Measurements from ENCODE around the gene SSTR3. TPM values are rescaled to one million over a fixed set of nuclear protein-coding genes. Genes with fewer than 3 reads are reported as not detected.

Gene SSTR3
- polyA plus RNA-seq, 1 donor = 0.54 TPM

DNA sequence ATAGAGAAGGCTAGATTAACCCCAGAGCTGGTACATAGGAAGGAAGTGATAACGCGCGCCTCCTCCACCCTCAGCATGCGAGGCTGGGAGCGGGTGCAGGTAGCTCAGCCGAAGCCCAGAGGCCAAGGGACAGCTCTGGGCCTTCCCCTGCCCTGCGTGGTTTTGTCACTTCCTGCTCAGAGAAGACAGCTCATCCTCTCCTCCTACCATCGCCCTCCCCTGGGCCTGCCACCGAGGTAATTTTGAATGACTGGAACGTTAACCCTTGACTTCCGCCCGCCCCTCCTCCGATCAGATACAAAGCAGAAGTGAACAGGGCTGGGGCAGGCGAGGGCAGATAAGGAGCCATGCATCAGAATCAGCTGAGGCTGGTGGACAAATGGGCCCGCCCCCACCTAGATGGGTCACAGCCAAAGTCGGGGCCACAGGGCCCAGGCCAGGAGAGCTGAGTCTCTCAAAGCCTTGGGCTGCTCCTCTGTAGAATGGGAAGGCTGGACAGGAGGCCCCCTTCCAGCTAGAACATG, 30.2 kb upstream of the SSTR3 start:
- Histone ChIP-seq H3K9me3 (ENCODE audit: control insufficient read depth, low read depth, low read length) (no peaks in the 10 kb centered on the region), H3K27me3 (ENCODE audit: control insufficient read depth, insufficient read depth, low read length) (no peaks in the 10 kb centered on the region), H3K27ac (ENCODE audit: low read length) (no peak overlapping the region), H3K4me3 (ENCODE audit: low read length) (no peak overlapping the region), H3K36me3 (ENCODE audit: control insufficient read depth, insufficient read depth, low read length) (no peaks in the 10 kb centered on the region), H3K4me1 (ENCODE audit: control insufficient read depth, insufficient read depth, low read length) (peaks cover 14% of the 10 kb centered on the region)
- no CpG with 5 or more reads among the region's 16 CpGs for WGBS (ENCODE audit: insufficient coverage, low lambda C conversion rate)
- peak in 1 of 2 donors; percentile 68 for DNase-seq

DNA sequence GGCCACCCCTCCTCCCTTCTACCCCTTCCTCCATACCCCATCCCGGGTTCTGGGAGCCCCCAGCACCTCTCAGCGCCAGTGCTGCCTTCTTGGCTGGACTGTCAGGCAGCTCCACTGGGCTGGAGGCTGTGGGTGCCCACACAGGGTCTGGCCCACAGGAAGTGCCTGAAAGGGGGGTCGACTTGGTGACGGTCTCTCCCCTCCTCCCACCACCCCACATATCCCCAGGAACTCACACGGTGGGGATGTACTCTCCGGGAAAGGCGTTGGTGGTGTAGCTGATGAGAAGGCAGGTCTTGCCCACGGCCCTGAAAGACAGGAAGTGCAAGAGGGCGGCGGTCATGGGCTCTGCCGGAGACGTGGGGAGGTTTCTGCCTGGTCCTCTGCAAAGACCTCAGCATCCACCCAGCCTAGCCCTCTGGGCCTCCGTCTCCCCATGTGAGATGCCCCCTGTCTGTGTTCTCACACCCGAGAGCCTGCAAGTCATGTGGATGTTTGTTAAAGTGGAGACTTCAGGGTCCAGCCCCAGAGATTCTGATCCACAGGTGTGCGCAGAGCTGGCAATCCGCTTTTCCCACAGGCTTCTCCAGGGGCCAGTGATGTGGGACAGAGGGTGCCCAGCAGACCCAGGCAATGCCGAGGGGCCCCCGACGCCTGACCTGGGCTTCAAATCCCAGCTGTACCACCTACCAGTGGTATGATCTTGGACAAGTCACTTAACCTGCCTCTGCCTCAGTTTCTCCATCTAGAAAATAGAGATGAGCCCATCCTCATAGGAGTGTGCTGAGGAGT, 29.3 kb upstream of the SSTR3 start:
- no peaks in the 10 kb centered on the region for H3K27me3 ChIP-seq (ENCODE audit: control insufficient read depth, insufficient read depth, low read length)
- no CpG with 5 or more reads among the region's 19 CpGs for WGBS (ENCODE audit: insufficient coverage, low lambda C conversion rate)
- peaks cover 14% of the 10 kb centered on the region for H3K4me1 ChIP-seq (ENCODE audit: control insufficient read depth, insufficient read depth, low read length)
- H3K27ac ChIP-seq (ENCODE audit: low read length) = no peak overlapping the region
- no peaks in the 10 kb centered on the region for H3K9me3 ChIP-seq (ENCODE audit: control insufficient read depth, low read depth, low read length)
- no peak overlapping the region for H3K4me3 ChIP-seq (ENCODE audit: low read length)
- no peaks in the 10 kb centered on the region for H3K36me3 ChIP-seq (ENCODE audit: control insufficient read depth, insufficient read depth, low read length)
- no peak for DNase-seq

- no peaks in the 10 kb centered on the region for H3K27me3 ChIP-seq (ENCODE audit: control insufficient read depth, insufficient read depth, low read length)
These were observed 28.7 kb upstream of the SSTR3 start for GRCh38 chr22:37240941-37241320.

DNA sequence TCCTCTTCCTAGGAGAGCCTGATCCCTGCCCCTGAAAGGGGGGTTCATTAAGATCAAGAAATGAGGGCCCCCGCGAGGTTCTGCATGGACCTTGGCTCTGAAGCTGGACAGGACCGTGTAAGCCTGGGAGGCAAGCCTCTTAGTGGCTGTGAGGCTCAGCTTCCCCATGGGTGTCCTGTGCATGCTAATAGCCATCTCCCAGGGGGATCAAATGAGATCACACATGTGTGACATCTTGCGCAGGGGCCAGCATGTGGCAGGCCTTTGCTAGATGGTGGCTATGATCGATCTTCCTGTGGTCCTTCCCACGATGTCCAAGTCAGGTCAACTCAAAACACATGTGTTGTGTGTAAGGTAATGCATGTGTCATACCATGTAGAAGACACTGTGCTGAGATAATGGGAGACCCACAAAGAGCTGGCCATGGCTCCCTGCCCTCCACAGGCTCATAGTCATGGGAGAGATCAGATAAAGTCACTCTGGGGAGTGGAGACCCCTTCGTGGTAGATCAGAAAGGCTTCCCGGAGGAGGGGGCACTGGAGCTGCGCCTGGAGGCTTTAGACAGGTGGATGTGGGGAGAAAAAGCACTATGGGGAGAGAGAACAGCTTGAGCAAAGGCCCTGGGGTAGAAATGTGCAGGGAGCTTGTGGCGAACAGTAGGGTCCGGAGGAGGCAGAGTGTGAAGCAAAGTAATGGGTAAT, 28.1 kb upstream of the SSTR3 start:
- no peak for DNase-seq
- H3K4me1 ChIP-seq (ENCODE audit: control insufficient read depth, insufficient read depth, low read length) = peaks cover 14% of the 10 kb centered on the region
- H3K9me3 ChIP-seq (ENCODE audit: control insufficient read depth, low read depth, low read length) = no peaks in the 10 kb centered on the region
- WGBS (ENCODE audit: insufficient coverage, low lambda C conversion rate) = no CpG with 5 or more reads among the region's 11 CpGs
- no peak overlapping the region for H3K27ac ChIP-seq (ENCODE audit: low read length)
- H3K4me3 ChIP-seq (ENCODE audit: low read length) = no peak overlapping the region
- H3K36me3 ChIP-seq (ENCODE audit: control insufficient read depth, insufficient read depth, low read length) = no peaks in the 10 kb centered on the region
- no peaks in the 10 kb centered on the region for H3K27me3 ChIP-seq (ENCODE audit: control insufficient read depth, insufficient read depth, low read length)

More at GRCh38 chr22:37240941-37241320, 28.7 kb upstream of the SSTR3 start:
- Histone ChIP-seq H3K36me3 (ENCODE audit: control insufficient read depth, insufficient read depth, low read length) (no peaks in the 10 kb centered on the region), H3K4me3 (ENCODE audit: low read length) (no peak overlapping the region), H3K27ac (ENCODE audit: low read length) (no peak overlapping the region), H3K9me3 (ENCODE audit: control insufficient read depth, low read depth, low read length) (no peaks in the 10 kb centered on the region), H3K4me1 (ENCODE audit: control insufficient read depth, insufficient read depth, low read length) (peaks cover 14% of the 10 kb centered on the region)
- no CpG with 5 or more reads among the region's 7 CpGs for WGBS (ENCODE audit: insufficient coverage, low lambda C conversion rate)
- no peak for DNase-seq

GRCh38 chr22:37239336-37240239, 27.3 kb upstream of the SSTR3 start:
- no CpG with 5 or more reads among the region's 10 CpGs for WGBS (ENCODE audit: insufficient coverage, low lambda C conversion rate)
- no peaks in the 10 kb centered on the region for H3K9me3 ChIP-seq (ENCODE audit: control insufficient read depth, low read depth, low read length)
- no peak overlapping the region for H3K27ac ChIP-seq (ENCODE audit: low read length)
- H3K4me1 ChIP-seq (ENCODE audit: control insufficient read depth, insufficient read depth, low read length) = peaks cover 12% of the 10 kb centered on the region
- no peaks in the 10 kb centered on the region for H3K27me3 ChIP-seq (ENCODE audit: control insufficient read depth, insufficient read depth, low read length)
- DNase-seq = no peak
- H3K4me3 ChIP-seq (ENCODE audit: low read length) = no peak overlapping the region
- H3K36me3 ChIP-seq (ENCODE audit: control insufficient read depth, insufficient read depth, low read length) = no peaks in the 10 kb centered on the region

GRCh38 chr22:37237371-37238268, 25.3 kb upstream of the SSTR3 start:
- WGBS (ENCODE audit: insufficient coverage, low lambda C conversion rate) = no CpG with 5 or more reads among the region's 20 CpGs
- Histone ChIP-seq H3K27me3 (ENCODE audit: control insufficient read depth, insufficient read depth, low read length) (no peaks in the 10 kb centered on the region), H3K4me3 (ENCODE audit: low read length) (no peak overlapping the region), H3K4me1 (ENCODE audit: control insufficient read depth, insufficient read depth, low read length) (no peaks in the 10 kb centered on the region), H3K36me3 (ENCODE audit: control insufficient read depth, insufficient read depth, low read length) (no peaks in the 10 kb centered on the region), H3K27ac (ENCODE audit: low read length) (no peak overlapping the region), H3K9me3 (ENCODE audit: control insufficient read depth, low read depth, low read length) (no peaks in the 10 kb centered on the region)
- no peak for DNase-seq

DNA sequence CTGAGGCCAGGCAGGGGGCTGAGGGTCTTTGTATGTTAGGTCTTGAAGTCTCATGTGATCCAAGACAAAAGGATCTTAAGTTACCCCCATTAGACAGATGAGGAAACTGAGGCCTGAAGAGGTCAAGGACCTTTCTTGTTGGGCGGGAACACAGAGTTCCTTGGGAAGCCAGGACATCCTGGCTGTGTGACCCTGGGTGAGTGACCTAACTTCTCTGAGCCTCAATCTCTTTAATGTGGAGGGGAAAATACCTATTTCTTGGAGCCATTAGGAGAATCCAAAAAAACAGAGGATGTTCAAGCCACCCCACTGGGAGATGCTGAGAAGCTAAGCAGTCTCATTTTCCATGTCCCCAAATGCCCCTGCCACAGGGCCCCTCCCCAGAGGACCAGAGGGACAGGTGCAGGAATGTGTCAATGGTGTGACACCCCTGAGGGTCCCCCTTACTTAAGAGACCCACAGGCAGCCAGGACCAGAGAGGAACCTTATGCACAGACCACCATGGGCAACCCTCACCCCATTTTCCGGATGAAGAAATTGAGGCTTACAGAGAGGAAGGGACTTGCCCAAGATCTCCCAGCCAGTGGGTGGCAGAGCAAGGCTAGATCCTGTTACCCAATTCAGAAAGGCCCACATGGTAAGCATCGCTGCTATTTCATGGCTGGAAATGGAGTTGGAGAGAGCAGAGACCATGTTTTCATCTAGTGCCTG, 23.8 kb upstream of the SSTR3 start:
- Histone ChIP-seq H3K4me1 (ENCODE audit: control insufficient read depth, insufficient read depth, low read length) (no peaks in the 10 kb centered on the region), H3K36me3 (ENCODE audit: control insufficient read depth, insufficient read depth, low read length) (no peaks in the 10 kb centered on the region), H3K27ac (ENCODE audit: low read length) (no peak overlapping the region), H3K9me3 (ENCODE audit: control insufficient read depth, low read depth, low read length) (no peaks in the 10 kb centered on the region), H3K27me3 (ENCODE audit: control insufficient read depth, insufficient read depth, low read length) (no peaks in the 10 kb centered on the region), H3K4me3 (ENCODE audit: low read length) (no peak overlapping the region)
- no peak for DNase-seq
- no CpG with 5 or more reads among the region's 3 CpGs for WGBS (ENCODE audit: insufficient coverage, low lambda C conversion rate)

DNA sequence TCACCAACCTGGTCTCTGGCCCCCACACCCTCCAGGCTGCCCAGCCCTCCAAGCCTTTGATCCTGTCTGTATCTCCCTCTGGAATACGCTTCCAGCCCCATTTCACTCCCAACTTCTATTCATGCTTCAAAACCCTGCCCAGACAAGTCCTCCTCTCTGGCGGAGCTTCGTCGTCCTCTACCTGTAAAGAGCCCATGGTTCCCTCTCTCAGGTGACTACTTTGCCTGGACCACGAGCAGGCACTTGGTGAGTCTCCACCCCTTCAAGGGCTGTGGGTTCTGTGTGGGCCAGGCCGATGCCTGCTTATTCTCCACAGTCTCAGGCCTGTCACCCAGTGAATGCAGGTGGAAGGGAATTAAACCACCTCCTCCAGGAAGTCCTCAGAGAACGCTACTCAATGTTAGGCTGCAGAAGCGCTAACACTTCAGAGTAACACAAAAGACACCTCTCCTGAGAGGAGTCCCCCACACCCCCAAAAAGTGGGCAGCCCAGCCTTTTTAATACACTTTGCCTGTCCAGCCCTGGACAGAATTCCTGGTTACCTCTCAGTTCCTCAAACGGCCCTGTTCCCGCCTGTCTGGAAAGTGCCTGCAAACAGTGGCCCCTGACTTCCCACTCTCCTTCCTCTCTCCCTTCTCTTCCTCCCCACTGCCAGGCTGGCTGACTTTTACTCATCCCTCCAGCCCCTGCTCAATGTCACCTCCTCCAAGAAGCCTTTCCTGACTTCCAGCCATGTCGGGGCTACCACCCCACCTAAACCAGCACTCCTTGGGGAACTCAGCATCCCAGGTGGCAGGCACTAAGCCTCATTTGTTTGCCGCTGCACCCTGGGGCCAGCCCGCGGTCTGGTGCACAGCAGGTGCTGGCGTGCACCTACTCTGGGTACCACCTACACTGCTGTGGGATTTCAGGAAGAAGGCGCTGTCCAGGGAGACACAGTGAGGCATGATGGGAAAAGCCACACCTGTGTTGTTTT, 22.7 kb upstream of the SSTR3 start:
- 20% methylated on average over 1 of the region's 16 CpGs for WGBS (ENCODE audit: insufficient coverage, low lambda C conversion rate)
- Histone ChIP-seq H3K4me3 (ENCODE audit: low read length) (no peak overlapping the region), H3K27ac (ENCODE audit: low read length) (no peak overlapping the region), H3K4me1 (ENCODE audit: control insufficient read depth, insufficient read depth, low read length) (no peaks in the 10 kb centered on the region), H3K27me3 (ENCODE audit: control insufficient read depth, insufficient read depth, low read length) (no peaks in the 10 kb centered on the region), H3K36me3 (ENCODE audit: control insufficient read depth, insufficient read depth, low read length) (no peaks in the 10 kb centered on the region), H3K9me3 (ENCODE audit: control insufficient read depth, low read depth, low read length) (no peaks in the 10 kb centered on the region)
- no peak for DNase-seq
